K562 treated with DMSO at 1 percent for 12 hours (cell line): ENCODE measurements around the gene ANO5. TPM values are rescaled to one million over a fixed set of nuclear protein-coding genes. Genes with fewer than 3 reads are reported as not detected.

Experiments
- total RNA-seq: library from RNA; unstranded; fragments of 300-600 nt; gene quantifications from 2 replicates; pipeline ENCODE4 v1.2.3, GENCODE V29; 2022; ENCODE audit not compliant: insufficient read depth

ANO5 gene, protein sequence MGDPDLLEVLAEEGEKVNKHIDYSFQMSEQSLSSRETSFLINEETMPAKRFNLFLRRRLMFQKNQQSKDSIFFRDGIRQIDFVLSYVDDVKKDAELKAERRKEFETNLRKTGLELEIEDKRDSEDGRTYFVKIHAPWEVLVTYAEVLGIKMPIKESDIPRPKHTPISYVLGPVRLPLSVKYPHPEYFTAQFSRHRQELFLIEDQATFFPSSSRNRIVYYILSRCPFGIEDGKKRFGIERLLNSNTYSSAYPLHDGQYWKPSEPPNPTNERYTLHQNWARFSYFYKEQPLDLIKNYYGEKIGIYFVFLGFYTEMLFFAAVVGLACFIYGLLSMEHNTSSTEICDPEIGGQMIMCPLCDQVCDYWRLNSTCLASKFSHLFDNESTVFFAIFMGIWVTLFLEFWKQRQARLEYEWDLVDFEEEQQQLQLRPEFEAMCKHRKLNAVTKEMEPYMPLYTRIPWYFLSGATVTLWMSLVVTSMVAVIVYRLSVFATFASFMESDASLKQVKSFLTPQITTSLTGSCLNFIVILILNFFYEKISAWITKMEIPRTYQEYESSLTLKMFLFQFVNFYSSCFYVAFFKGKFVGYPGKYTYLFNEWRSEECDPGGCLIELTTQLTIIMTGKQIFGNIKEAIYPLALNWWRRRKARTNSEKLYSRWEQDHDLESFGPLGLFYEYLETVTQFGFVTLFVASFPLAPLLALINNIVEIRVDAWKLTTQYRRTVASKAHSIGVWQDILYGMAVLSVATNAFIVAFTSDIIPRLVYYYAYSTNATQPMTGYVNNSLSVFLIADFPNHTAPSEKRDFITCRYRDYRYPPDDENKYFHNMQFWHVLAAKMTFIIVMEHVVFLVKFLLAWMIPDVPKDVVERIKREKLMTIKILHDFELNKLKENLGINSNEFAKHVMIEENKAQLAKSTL
- total RNA-seq, result 0.26 and 1.0 TPM in 2 replicates

DNA sequence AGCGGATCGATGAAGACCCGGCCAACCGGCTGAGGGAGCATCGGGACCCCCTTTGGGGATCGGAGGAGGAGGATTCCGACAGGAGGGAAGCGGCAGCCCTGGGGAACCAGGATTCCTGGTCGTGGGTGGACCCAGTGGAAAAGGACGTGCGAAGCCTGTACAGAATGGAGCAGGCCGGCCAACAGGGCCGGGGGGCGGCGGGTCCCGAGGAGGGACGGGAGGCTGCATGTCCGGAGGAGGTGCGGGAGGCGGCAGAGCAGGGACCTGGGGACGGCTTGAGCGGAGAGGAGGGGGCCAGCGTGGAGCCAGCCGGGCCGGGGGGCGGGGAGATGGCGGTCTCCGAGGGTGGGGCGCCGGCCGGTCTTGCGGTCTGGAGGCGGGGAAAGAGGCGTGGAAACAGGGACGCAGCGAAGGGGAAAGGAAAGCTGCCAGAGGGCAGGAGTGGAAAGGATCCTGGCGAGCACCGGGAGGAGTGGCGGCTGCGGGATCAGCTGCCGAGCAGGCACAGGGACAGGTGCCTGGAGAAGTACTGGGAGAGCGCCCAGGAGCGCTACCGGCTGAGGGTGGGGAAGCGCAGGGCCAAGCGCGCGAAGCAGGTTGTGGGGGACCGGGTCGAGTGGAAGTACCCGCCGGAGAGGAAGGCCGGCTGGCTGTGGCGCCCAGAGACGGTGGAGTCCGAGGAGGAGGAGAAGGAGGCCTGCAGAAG lies at the start of gene ANO5:
Gene ANO5 (plus strand): TSS at position 444 of the 706 bp plus-strand sequence. CDS start 408 bp downstream, outside the sequence.

Other genes starting within 250 kb of the ANO5 start
- not detected in 2 replicates for gene SLC17A6, start 145.3 kb downstream of the ANO5 start, total RNA-seq